Measurements from ENCODE around the gene PLXDC2.
"Not testable (repeated sequence)": the region's sequence is repeated elsewhere in the genome, so short reads cannot be mapped to it uniquely, and the experiment has no call there.

DNA sequence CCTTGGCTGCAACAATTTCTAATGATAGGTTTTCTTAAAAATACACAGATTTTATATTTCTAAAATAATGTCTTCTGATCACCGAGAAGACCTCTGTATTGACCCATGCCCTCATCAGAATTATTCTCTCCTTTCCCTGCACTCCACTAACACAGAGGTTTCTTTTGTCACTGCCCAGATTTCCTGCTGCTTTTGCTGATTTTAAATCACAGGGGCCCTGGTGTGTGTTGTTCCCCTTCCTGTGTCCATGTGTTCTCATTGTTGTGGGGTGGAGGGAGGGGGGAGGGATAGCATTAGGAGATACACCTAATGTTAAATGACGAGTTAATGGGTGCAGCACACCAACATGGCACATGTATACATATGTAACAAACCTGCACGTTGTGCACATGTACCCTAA lies 375.2 kb downstream of the PLXDC2 start:
- not testable (repeated sequence) for TF ChIP-seq EP300, POLR2A, POLR2AphosphoS5 (IDR thresholded peaks at IDR 0.05)
- TF ChIP-seq, protein P1, sequence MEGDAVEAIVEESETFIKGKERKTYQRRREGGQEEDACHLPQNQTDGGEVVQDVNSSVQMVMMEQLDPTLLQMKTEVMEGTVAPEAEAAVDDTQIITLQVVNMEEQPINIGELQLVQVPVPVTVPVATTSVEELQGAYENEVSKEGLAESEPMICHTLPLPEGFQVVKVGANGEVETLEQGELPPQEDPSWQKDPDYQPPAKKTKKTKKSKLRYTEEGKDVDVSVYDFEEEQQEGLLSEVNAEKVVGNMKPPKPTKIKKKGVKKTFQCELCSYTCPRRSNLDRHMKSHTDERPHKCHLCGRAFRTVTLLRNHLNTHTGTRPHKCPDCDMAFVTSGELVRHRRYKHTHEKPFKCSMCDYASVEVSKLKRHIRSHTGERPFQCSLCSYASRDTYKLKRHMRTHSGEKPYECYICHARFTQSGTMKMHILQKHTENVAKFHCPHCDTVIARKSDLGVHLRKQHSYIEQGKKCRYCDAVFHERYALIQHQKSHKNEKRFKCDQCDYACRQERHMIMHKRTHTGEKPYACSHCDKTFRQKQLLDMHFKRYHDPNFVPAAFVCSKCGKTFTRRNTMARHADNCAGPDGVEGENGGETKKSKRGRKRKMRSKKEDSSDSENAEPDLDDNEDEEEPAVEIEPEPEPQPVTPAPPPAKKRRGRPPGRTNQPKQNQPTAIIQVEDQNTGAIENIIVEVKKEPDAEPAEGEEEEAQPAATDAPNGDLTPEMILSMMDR (IDR thresholded peaks at IDR 0.05), result not testable (repeated sequence)
